Cardiac fibroblast (primary cell): ENCODE results near the gene PPIP5K2.

Experiments used
- DNase-seq, 2 donors: peaks; one replicate each; pipeline versions ENCODE4 v3.0.0 to v3.0.0-alpha.2; 2010; ENCODE audit warnings: low read depth in 2 of 2
- H3K4me3 ChIP-seq, 2 donors: replicated peaks in 1 of 2; 1 replicate in 1 of 2; 2 replicates in 1 of 2; pipeline ENCODE4 v1.5.1; 2011; ENCODE audit warnings: low read depth in 2 of 2, low read length in 2 of 2, mild to moderate bottlenecking in 2 of 2, moderate library complexity in 1 of 2
- TF ChIP-seq, protein P1 (sequence below): IDR thresholded peaks from one replicate; pipeline ENCODE4 v1.5.1; 2011; ENCODE audit warnings: low read depth, mild to moderate bottlenecking, low read length, inconsistent platforms

Gene PPIP5K2

DNA sequence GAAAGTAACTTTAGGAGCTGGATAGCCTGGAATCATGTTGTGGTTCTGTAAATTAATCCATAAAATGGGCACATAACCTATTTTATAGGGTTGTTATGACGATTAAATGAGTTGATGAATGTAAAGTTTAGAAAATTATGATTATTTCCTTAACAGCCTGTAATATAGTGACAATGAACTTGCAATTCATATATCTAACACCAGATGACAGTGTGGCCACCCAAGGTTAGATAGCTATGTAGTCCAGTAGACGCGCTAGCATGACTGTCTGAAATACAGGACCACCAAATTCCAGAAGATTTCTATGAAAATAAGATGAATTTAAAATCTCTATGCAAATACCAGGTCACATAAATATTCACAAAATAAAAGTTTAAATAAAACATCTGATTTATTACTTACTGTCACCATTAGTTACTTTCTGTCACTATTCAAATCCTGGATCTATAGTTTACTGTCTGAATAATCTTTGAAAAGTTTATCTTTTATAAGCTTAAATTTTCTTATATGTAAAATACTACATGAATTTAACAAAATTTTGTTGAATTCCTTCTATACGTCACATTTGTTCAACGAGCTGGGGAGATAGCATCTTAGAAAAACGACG, 112.4 kb downstream of the PPIP5K2 start:
- TF ChIP-seq, protein P1, sequence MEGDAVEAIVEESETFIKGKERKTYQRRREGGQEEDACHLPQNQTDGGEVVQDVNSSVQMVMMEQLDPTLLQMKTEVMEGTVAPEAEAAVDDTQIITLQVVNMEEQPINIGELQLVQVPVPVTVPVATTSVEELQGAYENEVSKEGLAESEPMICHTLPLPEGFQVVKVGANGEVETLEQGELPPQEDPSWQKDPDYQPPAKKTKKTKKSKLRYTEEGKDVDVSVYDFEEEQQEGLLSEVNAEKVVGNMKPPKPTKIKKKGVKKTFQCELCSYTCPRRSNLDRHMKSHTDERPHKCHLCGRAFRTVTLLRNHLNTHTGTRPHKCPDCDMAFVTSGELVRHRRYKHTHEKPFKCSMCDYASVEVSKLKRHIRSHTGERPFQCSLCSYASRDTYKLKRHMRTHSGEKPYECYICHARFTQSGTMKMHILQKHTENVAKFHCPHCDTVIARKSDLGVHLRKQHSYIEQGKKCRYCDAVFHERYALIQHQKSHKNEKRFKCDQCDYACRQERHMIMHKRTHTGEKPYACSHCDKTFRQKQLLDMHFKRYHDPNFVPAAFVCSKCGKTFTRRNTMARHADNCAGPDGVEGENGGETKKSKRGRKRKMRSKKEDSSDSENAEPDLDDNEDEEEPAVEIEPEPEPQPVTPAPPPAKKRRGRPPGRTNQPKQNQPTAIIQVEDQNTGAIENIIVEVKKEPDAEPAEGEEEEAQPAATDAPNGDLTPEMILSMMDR: peak; percentile 89
- no peak overlapping the region for H3K4me3 ChIP-seq
- DNase-seq: peak; percentile 66 to 77

DNA sequence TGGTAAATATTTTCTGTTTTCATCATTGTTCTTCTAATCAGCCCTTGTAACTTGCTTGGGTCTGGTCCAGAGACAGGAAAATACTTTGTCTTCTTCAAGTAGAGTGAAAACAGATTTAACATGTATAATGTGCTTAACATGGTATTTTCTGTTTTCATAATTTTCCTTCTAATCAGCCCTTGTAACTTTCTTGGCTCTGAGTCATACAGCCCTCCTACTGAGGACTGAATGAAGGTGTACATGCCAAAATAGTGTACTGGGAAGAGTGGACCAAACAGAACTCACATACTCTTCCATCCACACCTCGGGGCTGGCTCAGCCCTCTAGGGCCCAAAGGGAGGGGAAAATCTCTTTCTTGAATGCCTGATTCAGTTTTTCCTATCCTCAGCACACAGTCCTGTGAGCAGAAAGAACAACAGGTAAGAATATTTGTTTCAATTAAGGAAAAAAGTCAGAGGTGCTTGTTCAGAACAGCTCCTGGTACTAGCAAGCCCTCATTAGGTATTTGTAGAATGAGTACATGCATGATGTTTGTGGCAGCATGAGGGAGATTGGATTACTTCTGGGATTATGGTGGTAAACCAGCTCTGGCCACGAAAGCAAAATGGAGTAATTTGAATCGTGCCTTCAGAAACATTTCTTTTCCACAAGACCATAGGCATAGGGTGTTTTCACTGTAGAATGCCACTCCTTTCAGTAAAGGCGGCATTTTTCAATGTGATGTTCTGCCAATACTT, 114.3 kb downstream of the PPIP5K2 start:
- TF ChIP-seq, protein P1: no peak
- DNase-seq: peak; percentile 55 to 75

GRCh38 chr5:103235891-103236290, 115.8 kb downstream of the PPIP5K2 start:
- DNase-seq: no peak
- no peak overlapping the region for H3K4me3 ChIP-seq
- TF ChIP-seq, protein P1: no peak

More for the DNA sequence above, 114.3 kb downstream of the PPIP5K2 start:
- no peak overlapping the region for H3K4me3 ChIP-seq

DNA sequence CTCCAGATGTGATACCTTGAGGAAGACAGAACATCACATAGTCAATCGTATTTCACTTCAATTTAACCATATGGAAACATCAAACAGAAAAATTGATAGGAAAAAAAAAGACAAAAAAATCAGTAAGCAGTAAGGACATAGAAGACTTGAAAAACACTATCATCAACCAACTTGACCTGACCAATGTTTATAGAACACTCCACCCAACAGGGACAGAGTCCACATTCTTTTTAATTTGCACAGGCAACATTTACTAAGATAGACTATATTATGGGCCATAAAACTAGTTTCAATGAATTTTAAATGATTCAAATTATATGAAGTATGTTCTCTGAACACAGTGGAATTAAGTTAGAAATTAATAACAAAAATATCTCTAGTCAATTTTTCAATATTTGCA, 117.7 kb downstream of the PPIP5K2 start:
- TF ChIP-seq, protein P1: no peak
- no peak for DNase-seq
- no peak overlapping the region for H3K4me3 ChIP-seq

- no peak overlapping the region for H3K4me3 ChIP-seq
- DNase-seq: peak; percentile 40 to 56
- TF ChIP-seq, protein P1: no peak
These were observed 123.6 kb downstream of the PPIP5K2 start for GRCh38 chr5:103243665-103244064.

DNA sequence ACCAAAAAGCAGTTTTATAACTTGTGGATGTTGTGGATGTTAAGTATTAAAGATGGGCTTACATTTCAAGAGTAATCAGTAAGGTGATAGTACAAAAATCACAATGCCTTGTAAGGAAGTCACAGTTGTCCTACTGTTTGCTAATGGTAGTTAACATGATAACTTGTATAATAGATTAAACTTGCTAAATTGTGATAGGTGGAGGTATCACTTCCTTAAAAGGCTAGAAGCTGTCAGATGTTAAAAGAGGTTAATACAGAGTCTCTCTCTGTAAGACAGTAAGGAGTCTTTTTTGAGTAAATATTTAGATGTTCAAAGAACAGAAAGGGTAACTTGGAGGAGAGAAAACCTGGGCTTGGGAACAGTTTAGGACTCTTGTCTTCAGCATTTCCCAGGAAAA, 124.3 kb downstream of the PPIP5K2 start:
- no peak for DNase-seq
- no peak overlapping the region for H3K4me3 ChIP-seq
- TF ChIP-seq, protein P1: no peak
